H1 (cell line): Measurements from ENCODE around the gene F3. TPM values are rescaled to one million over a fixed set of nuclear protein-coding genes. Genes with fewer than 3 reads are reported as not detected.

Experiments
- CTCF ChIA-PET: fragments of 300-600 bp; sonication (Branson Sonifier 250); formaldehyde crosslinking; loops from one replicate; lab custom pipeline; 2021; ENCODE audit not compliant: partially characterized antibody; lab: Charles Lee
- POLR2A ChIA-PET: fragments of 300-600 bp; sonication (Branson Sonifier 250); formaldehyde crosslinking; loops from one replicate; lab custom pipeline; 2021; ENCODE audit warnings: inconsistent platforms; ENCODE audit not compliant: partially characterized antibody; lab: Charles Lee
- DNase-seq, 2 experiments: peaks; one replicate each; pipeline versions ENCODE4 v3.0.0 to v3.0.0-alpha.2; 2010 to 2022; ENCODE audit warnings: low spot score in 2 of 2, low read depth in 1 of 2, mixed read lengths in 1 of 2
- FAIRE-seq: peaks from 2 replicates; lab custom pipeline; 2011; peaks lifted over from hg19 to GRCh38; lab: Jason Lieb, UNC
- H2AFZ ChIP-seq: 2 replicates; pipeline ENCODE4 v1.8.1; 2012; ENCODE audit warnings: low read length, inconsistent platforms
- H2AK5ac ChIP-seq: 2 replicates; pipeline ENCODE4 v1.6.1; 2013; ENCODE audit warnings: low read depth, low read length
- H2BK120ac ChIP-seq: replicated peaks from 2 replicates; pipeline ENCODE3; 2013; ENCODE audit warnings: low read depth, low read length, inconsistent platforms
- H2BK12ac ChIP-seq: 2 replicates; pipeline ENCODE4 v1.6.1; 2013; ENCODE audit warnings: low read depth, low read length
- H2BK15ac ChIP-seq: 2 replicates; pipeline ENCODE4 v1.6.1; 2013; ENCODE audit warnings: low read length
- H2BK20ac ChIP-seq: 2 replicates; pipeline ENCODE4 v1.6.1; 2013; ENCODE audit warnings: low read length
- H2BK5ac ChIP-seq: 2 replicates; pipeline ENCODE4 v1.6.1; 2013; ENCODE audit warnings: low read depth, low read length
- H3K14ac ChIP-seq: 2 replicates; pipeline ENCODE4 v1.6.1; 2013; ENCODE audit warnings: inconsistent platforms; ENCODE audit not compliant: insufficient read length
- H3K18ac ChIP-seq: 2 replicates; pipeline ENCODE4 v1.6.1; 2013; ENCODE audit warnings: low read length; ENCODE audit errors: extremely low read depth
- H3K23ac ChIP-seq: 2 replicates; pipeline ENCODE4 v1.6.1; 2013; ENCODE audit warnings: inconsistent platforms; ENCODE audit not compliant: insufficient read length
- H3K23me2 ChIP-seq: 2 replicates; pipeline ENCODE4 v1.6.1; 2013; ENCODE audit warnings: low read depth, low read length
- H3K27ac ChIP-seq: 2 replicates; pipeline ENCODE4 v1.6.1; 2011; ENCODE audit warnings: low read depth, low read length, inconsistent platforms
- H3K27me3 ChIP-seq, 4 experiments: replicated peaks in 1 of 4; 1 replicate in 1 of 4; 2 replicates in 3 of 4; pipeline versions ENCODE4 v1.6.1 to v1.8.1; 2011 to 2013; ENCODE audit warnings: low read length in 3 of 4, mild to moderate bottlenecking in 3 of 4, inconsistent platforms in 2 of 4, mixed read lengths in 2 of 4, moderate library complexity in 1 of 4; ENCODE audit not compliant: control insufficient read depth in 3 of 4, insufficient read depth in 3 of 4; ENCODE audit errors: extremely low read depth in 1 of 4
- H3K36me3 ChIP-seq, 4 experiments: 2 replicates each; pipeline versions ENCODE4 v1.6.1 to v1.8.1; 2011 to 2013; ENCODE audit warnings: mild to moderate bottlenecking in 4 of 4, low read length in 3 of 4, moderate library complexity in 2 of 4, control low read depth in 1 of 4, inconsistent platforms in 1 of 4; ENCODE audit not compliant: insufficient read depth in 4 of 4, control insufficient read depth in 2 of 4
- H3K4ac ChIP-seq: replicated peaks from 2 replicates; pipeline ENCODE3; 2013; ENCODE audit warnings: low read length, low read depth, mixed read lengths, inconsistent platforms; ENCODE audit not compliant: insufficient read length
- H3K4me1 ChIP-seq, 4 experiments: replicated peaks in 1 of 4; 1 replicate in 1 of 4; 2 replicates in 3 of 4; pipeline versions ENCODE4 v1.6.1 to v1.8.1; 2011 to 2013; ENCODE audit warnings: low read length in 3 of 4, inconsistent platforms in 2 of 4, mixed read lengths in 1 of 4; ENCODE audit not compliant: insufficient read depth in 4 of 4, control insufficient read depth in 3 of 4
- H3K4me2 ChIP-seq, 2 experiments: 2 replicates each; pipeline versions ENCODE4 v1.6.1 to v1.8.1; 2011 to 2013; ENCODE audit warnings: low read depth in 2 of 2, low read length in 2 of 2, control low read depth in 1 of 2, inconsistent platforms in 1 of 2, mild to moderate bottlenecking in 1 of 2; ENCODE audit not compliant: insufficient read depth in 1 of 2
- H3K4me3 ChIP-seq, 4 experiments: fragments of 200-600, 300-600 bp in 1 of 4; sonication (generic), shearing (Covaris generic), sonication (Bioruptor Twin) in 1 of 4; 2 replicates each; pipeline versions ENCODE4 v1.5.1 to v1.8.1; 2011 to 2016; ENCODE audit warnings: low read length in 4 of 4, low read depth in 3 of 4, control low read depth in 2 of 4, inconsistent platforms in 2 of 4, mild to moderate bottlenecking in 2 of 4, mixed read lengths in 1 of 4, moderate library complexity in 1 of 4; ENCODE audit not compliant: insufficient read depth in 2 of 4; ENCODE audit errors: extremely low read depth in 1 of 4
- H3K56ac ChIP-seq: replicated peaks from 2 replicates; pipeline ENCODE3; 2013; ENCODE audit warnings: low read depth, mild to moderate bottlenecking, mixed read lengths, low read length, inconsistent platforms; ENCODE audit not compliant: insufficient read length
- H3K79me1 ChIP-seq: 2 replicates; pipeline ENCODE4 v1.6.1; 2013; ENCODE audit warnings: low read depth, low read length, control low read depth
- H3K79me2 ChIP-seq, 2 experiments: 2 replicates each; pipeline versions ENCODE4 v1.6.1 to v1.8.1; 2012 to 2013; ENCODE audit warnings: low read length in 2 of 2, mild to moderate bottlenecking in 2 of 2, inconsistent platforms in 1 of 2; ENCODE audit not compliant: insufficient read depth in 2 of 2, control insufficient read depth in 1 of 2
- H3K9ac ChIP-seq, 4 experiments: replicated peaks in 1 of 4; 1 replicate in 1 of 4; 2 replicates in 3 of 4; pipeline versions ENCODE4 v1.6.1 to v1.8.1; 2011 to 2013; ENCODE audit warnings: low read depth in 3 of 4, low read length in 3 of 4, control low read depth in 2 of 4, mild to moderate bottlenecking in 2 of 4, moderate library complexity in 2 of 4, inconsistent platforms in 1 of 4; ENCODE audit errors: extremely low read depth in 1 of 4
- H3K9me3 ChIP-seq, 2 experiments: 2 replicates each; pipeline versions ENCODE4 v1.6.1 to v1.8.1; 2012 to 2013; ENCODE audit warnings: mild to moderate bottlenecking in 2 of 2, moderate library complexity in 2 of 2, control low read depth in 1 of 2, inconsistent platforms in 1 of 2, low read depth in 1 of 2, low read length in 1 of 2, mixed read lengths in 1 of 2; ENCODE audit not compliant: insufficient read depth in 2 of 2
- H4K20me1 ChIP-seq, 2 experiments: replicated peaks in 1 of 2; 2 replicates each; pipeline versions ENCODE3 to v1.8.1; 2011 to 2013; ENCODE audit warnings: inconsistent platforms in 2 of 2, low read length in 2 of 2, mild to moderate bottlenecking in 1 of 2; ENCODE audit not compliant: insufficient read depth in 2 of 2, control insufficient read depth in 1 of 2
- H4K5ac ChIP-seq: 2 replicates; pipeline ENCODE4 v1.6.1; 2013; ENCODE audit warnings: low read length, low read depth, mixed read lengths, inconsistent platforms; ENCODE audit not compliant: insufficient read length
- H4K8ac ChIP-seq: 2 replicates; pipeline ENCODE4 v1.8.0; 2013; ENCODE audit warnings: mild to moderate bottlenecking, moderate library complexity, low read length, inconsistent platforms; ENCODE audit not compliant: insufficient read depth; ENCODE audit errors: extremely low read depth
- H4K91ac ChIP-seq: replicated peaks from 2 replicates; pipeline ENCODE3; 2013; ENCODE audit warnings: low read length, mixed read lengths, inconsistent platforms; ENCODE audit not compliant: insufficient read length
- KDM1A ChIP-seq: fragments of 200-600, 300-600 bp; sonication (generic); IDR thresholded peaks from 2 replicates; pipeline ENCODE4 v1.7.1; 2016; ENCODE audit warnings: mild to moderate bottlenecking, low read length, borderline replicate concordance
- RXRA ChIP-seq: IDR thresholded peaks from 2 replicates; pipeline ENCODE4 v1.6.1; 2011; ENCODE audit warnings: low read depth, mild to moderate bottlenecking, low read length, moderate library complexity; ENCODE audit not compliant: insufficient read depth
- SP4 ChIP-seq: IDR thresholded peaks from 2 replicates; pipeline ENCODE4 v1.6.1; 2012; ENCODE audit warnings: low read length, inconsistent platforms
- TBP ChIP-seq: IDR thresholded peaks from 2 replicates; pipeline ENCODE4 v1.6.1; 2011; ENCODE audit warnings: low read depth, low read length, improper control_type of control experiment
- WGBS, 2 experiments: shearing (Covaris generic) in 1 of 2; methylation state at CpG; one replicate each; pipeline versions ENCODE4 v1.1.6 to v1.1.7; 2013 to 2015; ENCODE audit warnings: low lambda C conversion rate in 2 of 2, mixed read lengths in 2 of 2, inconsistent platforms in 1 of 2, low coverage in 1 of 2, missing lambda C conversion rate in 1 of 2; ENCODE audit not compliant: insufficient replicate concordance in 2 of 2, insufficient coverage in 1 of 2, insufficient read length in 1 of 2; ENCODE audit errors: extremely low coverage in 1 of 2, missing lambda C conversion rate in 1 of 2; 5-methylcytosine and 5-hydroxymethylcytosine counted together
- polyA plus RNA-seq, 7 experiments: library from polyadenylated mRNA; depleted of rRNA in 3 of 7; stranded (reverse) in 5 of 7; unstranded in 2 of 7; fragments of >200 nt in 5 of 7; fragments of 200-250 nt in 2 of 7; gene quantifications; 1 replicate in 5 of 7; 2 replicates in 1 of 7; 4 replicates in 1 of 7; pipeline versions ENCODE4 v1.2.1 to v1.2.3, GENCODE V29; 2011 to 2013; ENCODE audit warnings: missing spikeins in 2 of 7, mixed read lengths in 2 of 7
- total RNA-seq: library from RNA; stranded (reverse); fragmentation: NEBNext Ultra II Directional; extraction: Animal tissue kit (Norgen Biotek cat#: 25700); gene quantifications from 2 replicates; pipeline ENCODE4 v1.2.1, GENCODE V29; 2021

The F3 gene
- total and polyA plus RNA-seq, 2 of the 8 experiments (the other 6 are each of a cell fraction or from before 2014, with no cell fraction given) = 2.6 to 8.6 TPM

- POLR2A ChIA-PET = no interaction called here
- no peak overlapping the region for H2BK15ac ChIP-seq
- no peaks in the 10 kb centered on the region; the same call in 1 of the 2 replicates for H3K79me1 ChIP-seq
- H3K27ac ChIP-seq = no peak overlapping the region
- H4K20me1 ChIP-seq = peaks cover 0 to 9% of the 10 kb centered on the region in 2 experiments
- no peak overlapping the region for H4K91ac ChIP-seq
- H3K4me3 ChIP-seq = no peak overlapping the region
- H2BK12ac ChIP-seq = no peak overlapping the region
- no peak overlapping the region for H3K23ac ChIP-seq
- peaks cover 0 to 5% of the 10 kb centered on the region in 2 experiments; a peak in 1 of 4 replicates for H3K79me2 ChIP-seq
- H3K9ac ChIP-seq = no peak overlapping the region; a peak in 1 of 7 replicates
- no peak overlapping the region for H4K8ac ChIP-seq
- no peak overlapping the region for H2BK5ac ChIP-seq
- no peak overlapping the region for H2BK120ac ChIP-seq
- no peak overlapping the region for H3K18ac ChIP-seq
- no peaks in the 10 kb centered on the region for H3K9me3 ChIP-seq
- peaks cover 2 to 22% (median 12%) of the 10 kb centered on the region in 4 experiments; a peak in 5 of 8 replicates for H3K36me3 ChIP-seq
- H3K23me2 ChIP-seq = peaks cover 3% of the 10 kb centered on the region
- peaks cover 2 to 5% (median 3%) of the 10 kb centered on the region in 4 experiments; a peak in 6 of 7 replicates for H3K27me3 ChIP-seq
- H4K5ac ChIP-seq = no peak overlapping the region
- no peak overlapping the region for H3K14ac ChIP-seq
- no peak overlapping the region for H2AFZ ChIP-seq
- DNase-seq (no peak), FAIRE-seq (no peak)
- TF ChIP-seq TBP (no peak), SP4 (no peak), RXRA (no peak), KDM1A (no peak)
- 88% methylated on average over 9 of the region's 9 CpGs; no CpG with 5 or more reads in 1 of the 2 experiments for WGBS, 2 experiments
- no peak overlapping the region for H3K4ac ChIP-seq
- peaks cover 0 to 5% (median 2%) of the 10 kb centered on the region in 4 experiments; a peak in 3 of 7 replicates for H3K4me1 ChIP-seq
- H3K56ac ChIP-seq = no peak overlapping the region
- H2BK20ac ChIP-seq = no peak overlapping the region
- CTCF ChIA-PET = interaction anchor here (1.2 to 1.5 kb wide), 3 partner anchors 14 to 271 kb away, joined by 3 read pairs; no protein-coding TSS in a partner anchor
- no peak overlapping the region for H3K4me2 ChIP-seq
- H2AK5ac ChIP-seq = no peak overlapping the region
These were observed 5.7 kb downstream of the F3 start for GRCh38 chr1:94535879-94536278.
